ENCODE data around the gene CFAP77. TPM values are rescaled to one million over a fixed set of nuclear protein-coding genes. Genes with fewer than 3 reads are reported as not detected.

CFAP77 gene
- total and polyA plus RNA-seq, 10 of the 15 experiments (the other 5 are each of a cell fraction or from before 2014, with no cell fraction given), result 0.33 TPM; not detected in 9

DNA sequence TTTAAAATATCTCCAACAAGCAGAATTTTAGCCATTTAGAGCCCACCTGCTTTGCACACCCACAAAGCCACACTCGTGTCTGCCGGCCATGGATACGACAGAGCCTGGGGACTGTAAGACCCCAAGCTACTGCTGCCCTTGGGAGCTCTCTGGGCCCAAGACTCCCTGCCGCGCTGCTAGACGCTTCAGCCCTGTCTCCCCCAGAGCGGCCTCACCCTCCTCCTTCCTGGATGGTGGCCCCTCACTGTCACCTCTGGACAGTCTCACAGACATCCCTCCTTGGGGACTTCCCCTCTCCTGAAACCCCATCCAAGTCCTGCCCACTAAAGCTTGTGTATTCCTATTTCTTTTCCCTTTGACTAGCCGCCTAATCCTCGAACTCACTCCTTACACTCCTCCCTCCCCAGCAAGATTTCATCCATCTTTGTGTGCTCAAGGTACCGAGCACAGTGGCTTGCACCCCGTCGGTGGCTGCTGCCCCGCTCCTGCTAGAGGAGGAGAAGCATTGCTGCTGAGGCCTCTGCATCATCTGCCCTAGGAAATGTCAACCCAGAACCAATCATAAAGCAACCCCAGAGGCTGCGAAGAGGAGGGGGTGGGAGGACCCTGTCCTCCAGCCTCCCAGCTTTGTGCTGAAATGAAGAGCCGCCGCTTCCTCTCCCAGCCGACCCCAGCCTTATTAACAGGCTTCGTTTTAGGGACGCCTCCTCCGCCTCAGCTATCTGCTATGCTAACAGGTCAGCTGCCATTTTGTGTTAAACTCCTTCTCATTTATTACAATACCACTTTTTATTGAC lies 71.2 kb downstream of the CFAP77 start:
- no peak overlapping the region for H3K9ac ChIP-seq (ENCODE audit: control insufficient read depth, insufficient read depth, low read length)
- H3K27ac ChIP-seq (ENCODE audit: control insufficient read depth, insufficient read depth), result no peak overlapping the region
- peaks cover 0 to 2% of the 10 kb centered on the region in 2 experiments; a peak in 2 of 4 replicates for H3K27me3 ChIP-seq (replicated peaks in 1 of 2; ENCODE audit: control insufficient read depth in 2 of 2, insufficient read depth in 2 of 2, low read length in 1 of 2)
- no peak overlapping the region for H3K4me3 ChIP-seq
- in situ Hi-C loops (cut with MboI) (no loop called here), intact Hi-C loops (cut with micrococcal nuclease; ENCODE audit: unreplicated experiment) (no loop called here)
- H2AFZ ChIP-seq (ENCODE audit: control insufficient read depth, low read depth, low read length), result no peak overlapping the region
- no peak for FAIRE-seq
- H3K79me2 ChIP-seq (ENCODE audit: control insufficient read depth, insufficient read depth, low read length), result no peaks in the 10 kb centered on the region
- BruUV-seq (replicated peaks), result no TSS peak
- ChIA-PET RAD21 (ENCODE audit: unreplicated experiment) (no interaction called here), POLR2A (no interaction called here), SMC1A (ENCODE audit: uncharacterized antibody, unreplicated experiment) (no interaction called here), CTCF (no interaction called here)
- no peaks in the 10 kb centered on the region for H4K20me1 ChIP-seq (ENCODE audit: control insufficient read depth, insufficient read depth)
- H3K36me3 ChIP-seq (ENCODE audit: control insufficient read depth in 2 of 2, insufficient read depth in 2 of 2, low read length in 1 of 2), result no peaks in the 10 kb centered on the region
- no peak for DNase-seq (ENCODE audit: low read depth, low spot score)
- no peak for TF ChIP-seq IKZF2 (IDR thresholded peaks at IDR 0.05)
- TF ChIP-seq, protein P1, sequence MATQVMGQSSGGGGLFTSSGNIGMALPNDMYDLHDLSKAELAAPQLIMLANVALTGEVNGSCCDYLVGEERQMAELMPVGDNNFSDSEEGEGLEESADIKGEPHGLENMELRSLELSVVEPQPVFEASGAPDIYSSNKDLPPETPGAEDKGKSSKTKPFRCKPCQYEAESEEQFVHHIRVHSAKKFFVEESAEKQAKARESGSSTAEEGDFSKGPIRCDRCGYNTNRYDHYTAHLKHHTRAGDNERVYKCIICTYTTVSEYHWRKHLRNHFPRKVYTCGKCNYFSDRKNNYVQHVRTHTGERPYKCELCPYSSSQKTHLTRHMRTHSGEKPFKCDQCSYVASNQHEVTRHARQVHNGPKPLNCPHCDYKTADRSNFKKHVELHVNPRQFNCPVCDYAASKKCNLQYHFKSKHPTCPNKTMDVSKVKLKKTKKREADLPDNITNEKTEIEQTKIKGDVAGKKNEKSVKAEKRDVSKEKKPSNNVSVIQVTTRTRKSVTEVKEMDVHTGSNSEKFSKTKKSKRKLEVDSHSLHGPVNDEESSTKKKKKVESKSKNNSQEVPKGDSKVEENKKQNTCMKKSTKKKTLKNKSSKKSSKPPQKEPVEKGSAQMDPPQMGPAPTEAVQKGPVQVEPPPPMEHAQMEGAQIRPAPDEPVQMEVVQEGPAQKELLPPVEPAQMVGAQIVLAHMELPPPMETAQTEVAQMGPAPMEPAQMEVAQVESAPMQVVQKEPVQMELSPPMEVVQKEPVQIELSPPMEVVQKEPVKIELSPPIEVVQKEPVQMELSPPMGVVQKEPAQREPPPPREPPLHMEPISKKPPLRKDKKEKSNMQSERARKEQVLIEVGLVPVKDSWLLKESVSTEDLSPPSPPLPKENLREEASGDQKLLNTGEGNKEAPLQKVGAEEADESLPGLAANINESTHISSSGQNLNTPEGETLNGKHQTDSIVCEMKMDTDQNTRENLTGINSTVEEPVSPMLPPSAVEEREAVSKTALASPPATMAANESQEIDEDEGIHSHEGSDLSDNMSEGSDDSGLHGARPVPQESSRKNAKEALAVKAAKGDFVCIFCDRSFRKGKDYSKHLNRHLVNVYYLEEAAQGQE (IDR thresholded peaks at IDR 0.05; ENCODE audit: low read depth, low read length), result no peak
- TF ChIP-seq, protein P2, sequence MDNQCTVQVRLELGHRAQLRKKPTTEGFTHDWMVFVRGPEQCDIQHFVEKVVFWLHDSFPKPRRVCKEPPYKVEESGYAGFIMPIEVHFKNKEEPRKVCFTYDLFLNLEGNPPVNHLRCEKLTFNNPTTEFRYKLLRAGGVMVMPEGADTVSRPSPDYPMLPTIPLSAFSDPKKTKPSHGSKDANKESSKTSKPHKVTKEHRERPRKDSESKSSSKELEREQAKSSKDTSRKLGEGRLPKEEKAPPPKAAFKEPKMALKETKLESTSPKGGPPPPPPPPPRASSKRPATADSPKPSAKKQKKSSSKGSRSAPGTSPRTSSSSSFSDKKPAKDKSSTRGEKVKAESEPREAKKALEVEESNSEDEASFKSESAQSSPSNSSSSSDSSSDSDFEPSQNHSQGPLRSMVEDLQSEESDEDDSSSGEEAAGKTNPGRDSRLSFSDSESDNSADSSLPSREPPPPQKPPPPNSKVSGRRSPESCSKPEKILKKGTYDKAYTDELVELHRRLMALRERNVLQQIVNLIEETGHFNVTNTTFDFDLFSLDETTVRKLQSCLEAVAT (IDR thresholded peaks at IDR 0.05), result no peak
- TF ChIP-seq, protein P3, sequence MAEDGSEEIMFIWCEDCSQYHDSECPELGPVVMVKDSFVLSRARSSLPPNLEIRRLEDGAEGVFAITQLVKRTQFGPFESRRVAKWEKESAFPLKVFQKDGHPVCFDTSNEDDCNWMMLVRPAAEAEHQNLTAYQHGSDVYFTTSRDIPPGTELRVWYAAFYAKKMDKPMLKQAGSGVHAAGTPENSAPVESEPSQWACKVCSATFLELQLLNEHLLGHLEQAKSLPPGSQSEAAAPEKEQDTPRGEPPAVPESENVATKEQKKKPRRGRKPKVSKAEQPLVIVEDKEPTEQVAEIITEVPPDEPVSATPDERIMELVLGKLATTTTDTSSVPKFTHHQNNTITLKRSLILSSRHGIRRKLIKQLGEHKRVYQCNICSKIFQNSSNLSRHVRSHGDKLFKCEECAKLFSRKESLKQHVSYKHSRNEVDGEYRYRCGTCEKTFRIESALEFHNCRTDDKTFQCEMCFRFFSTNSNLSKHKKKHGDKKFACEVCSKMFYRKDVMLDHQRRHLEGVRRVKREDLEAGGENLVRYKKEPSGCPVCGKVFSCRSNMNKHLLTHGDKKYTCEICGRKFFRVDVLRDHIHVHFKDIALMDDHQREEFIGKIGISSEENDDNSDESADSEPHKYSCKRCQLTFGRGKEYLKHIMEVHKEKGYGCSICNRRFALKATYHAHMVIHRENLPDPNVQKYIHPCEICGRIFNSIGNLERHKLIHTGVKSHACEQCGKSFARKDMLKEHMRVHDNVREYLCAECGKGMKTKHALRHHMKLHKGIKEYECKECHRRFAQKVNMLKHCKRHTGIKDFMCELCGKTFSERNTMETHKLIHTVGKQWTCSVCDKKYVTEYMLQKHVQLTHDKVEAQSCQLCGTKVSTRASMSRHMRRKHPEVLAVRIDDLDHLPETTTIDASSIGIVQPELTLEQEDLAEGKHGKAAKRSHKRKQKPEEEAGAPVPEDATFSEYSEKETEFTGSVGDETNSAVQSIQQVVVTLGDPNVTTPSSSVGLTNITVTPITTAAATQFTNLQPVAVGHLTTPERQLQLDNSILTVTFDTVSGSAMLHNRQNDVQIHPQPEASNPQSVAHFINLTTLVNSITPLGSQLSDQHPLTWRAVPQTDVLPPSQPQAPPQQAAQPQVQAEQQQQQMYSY (CRISPR knock-in tag; IDR thresholded peaks at IDR 0.05), result no peak
- TF ChIP-seq, protein P4, sequence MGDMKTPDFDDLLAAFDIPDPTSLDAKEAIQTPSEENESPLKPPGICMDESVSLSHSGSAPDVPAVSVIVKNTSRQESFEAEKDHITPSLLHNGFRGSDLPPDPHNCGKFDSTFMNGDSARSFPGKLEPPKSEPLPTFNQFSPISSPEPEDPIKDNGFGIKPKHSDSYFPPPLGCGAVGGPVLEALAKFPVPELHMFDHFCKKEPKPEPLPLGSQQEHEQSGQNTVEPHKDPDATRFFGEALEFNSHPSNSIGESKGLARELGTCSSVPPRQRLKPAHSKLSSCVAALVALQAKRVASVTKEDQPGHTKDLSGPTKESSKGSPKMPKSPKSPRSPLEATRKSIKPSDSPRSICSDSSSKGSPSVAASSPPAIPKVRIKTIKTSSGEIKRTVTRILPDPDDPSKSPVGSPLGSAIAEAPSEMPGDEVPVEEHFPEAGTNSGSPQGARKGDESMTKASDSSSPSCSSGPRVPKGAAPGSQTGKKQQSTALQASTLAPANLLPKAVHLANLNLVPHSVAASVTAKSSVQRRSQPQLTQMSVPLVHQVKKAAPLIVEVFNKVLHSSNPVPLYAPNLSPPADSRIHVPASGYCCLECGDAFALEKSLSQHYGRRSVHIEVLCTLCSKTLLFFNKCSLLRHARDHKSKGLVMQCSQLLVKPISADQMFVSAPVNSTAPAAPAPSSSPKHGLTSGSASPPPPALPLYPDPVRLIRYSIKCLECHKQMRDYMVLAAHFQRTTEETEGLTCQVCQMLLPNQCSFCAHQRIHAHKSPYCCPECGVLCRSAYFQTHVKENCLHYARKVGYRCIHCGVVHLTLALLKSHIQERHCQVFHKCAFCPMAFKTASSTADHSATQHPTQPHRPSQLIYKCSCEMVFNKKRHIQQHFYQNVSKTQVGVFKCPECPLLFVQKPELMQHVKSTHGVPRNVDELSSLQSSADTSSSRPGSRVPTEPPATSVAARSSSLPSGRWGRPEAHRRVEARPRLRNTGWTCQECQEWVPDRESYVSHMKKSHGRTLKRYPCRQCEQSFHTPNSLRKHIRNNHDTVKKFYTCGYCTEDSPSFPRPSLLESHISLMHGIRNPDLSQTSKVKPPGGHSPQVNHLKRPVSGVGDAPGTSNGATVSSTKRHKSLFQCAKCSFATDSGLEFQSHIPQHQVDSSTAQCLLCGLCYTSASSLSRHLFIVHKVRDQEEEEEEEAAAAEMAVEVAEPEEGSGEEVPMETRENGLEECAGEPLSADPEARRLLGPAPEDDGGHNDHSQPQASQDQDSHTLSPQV (IDR thresholded peaks at IDR 0.05), result no peak
- no peak for TF ChIP-seq NBN (IDR thresholded peaks at IDR 0.05)
- TF ChIP-seq ZNF274 (IDR thresholded peaks at IDR 0.05; ENCODE audit: insufficient read depth, insufficient read length), result no peak
- TF ChIP-seq STAT3 (IDR thresholded peaks at IDR 0.05; ENCODE audit: low read depth, low read length), result no peak
- no peak for TF ChIP-seq IRF4 (IDR thresholded peaks at IDR 0.05; ENCODE audit: low read depth, low read length)
- 46% methylated on average over 20 of the region's 20 CpGs for WGBS (ENCODE audit: insufficient coverage, insufficient replicate concordance, low lambda C conversion rate, missing lambda C conversion rate)
- no peaks in the 10 kb centered on the region for H3K9me3 ChIP-seq (replicated peaks; ENCODE audit: control insufficient read depth, insufficient read depth, low read length)
- no peak for ATAC-seq
- no peak overlapping the region for H3K4me2 ChIP-seq (ENCODE audit: control insufficient read depth, insufficient read depth)
- no peaks in the 10 kb centered on the region for H3K4me1 ChIP-seq (ENCODE audit: control insufficient read depth, insufficient read depth, low read length)
